ENCODE data around the gene DUS3L. TPM values are rescaled to one million over a fixed set of nuclear protein-coding genes. Genes with fewer than 3 reads are reported as not detected.

Gene DUS3L
- total and polyA plus RNA-seq, 2 donors (not counting 3 experiments of a cell fraction or from before 2014, with no cell fraction given) = 25.8 to 38.9 TPM

DNA sequence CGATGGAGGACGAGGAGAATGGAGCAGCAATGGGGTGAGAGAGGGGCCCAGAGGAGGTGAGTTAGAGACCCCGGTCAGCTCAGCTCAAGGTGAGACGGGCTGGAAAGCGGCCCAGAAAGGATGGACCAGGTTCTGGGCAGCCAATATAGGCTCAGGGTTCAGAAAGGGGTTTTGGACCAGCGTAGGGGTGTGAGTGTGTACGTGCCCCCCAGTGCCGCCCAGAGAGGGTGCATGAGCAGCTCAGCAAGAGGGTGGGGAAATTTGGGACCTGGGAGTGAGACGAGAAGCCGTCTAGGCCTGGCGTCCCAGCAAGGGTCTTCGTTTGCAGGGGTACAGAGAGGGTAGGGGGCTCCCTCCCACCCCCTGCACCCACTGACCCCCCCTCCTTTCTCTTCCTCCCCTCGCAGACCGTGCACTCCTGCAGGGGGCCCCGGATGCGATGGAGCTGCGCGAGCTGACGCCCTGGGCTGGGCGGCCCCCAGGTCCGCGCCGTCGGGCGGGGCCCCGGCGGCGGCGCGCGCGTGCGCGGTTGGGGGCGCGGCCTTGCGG lies 36.5 kb upstream of the DUS3L start:
- Histone ChIP-seq H3K4me3 (replicated peaks in 1 of 3; ENCODE audit: insufficient read depth in 1 of 3, low read depth in 1 of 3, low read length in 3 of 3) (peak overlapping the region in 1 of 3 experiments; percentile 13), H2AFZ (ENCODE audit: low read depth, low read length) (peak overlapping the region; percentile 70), H3K4me2 (ENCODE audit: insufficient read depth, low read length) (no peak overlapping the region), H3K9me1 (replicated peaks; ENCODE audit: control insufficient read depth, extremely low read depth, insufficient read depth, low read length) (no peaks in the 10 kb centered on the region), H4K20me1 (replicated peaks; ENCODE audit: control insufficient read depth, extremely low read depth, insufficient read depth, low read length) (no peaks in the 10 kb centered on the region), H3K9ac (replicated peaks; ENCODE audit: extremely low read depth, insufficient read depth, low read length) (no peak overlapping the region), H3K4me1 (ENCODE audit: control insufficient read depth, extremely low read depth, insufficient read depth, low read length) (peaks cover 7% of the 10 kb centered on the region), H3K9me3 (replicated peaks; ENCODE audit: control insufficient read depth, insufficient read depth, low read length) (no peaks in the 10 kb centered on the region), H3K27ac (ENCODE audit: insufficient read depth, low read depth, low read length) (no peak overlapping the region), H3K27me3 (ENCODE audit: control insufficient read depth in 2 of 2, insufficient read depth in 2 of 2, low read length in 2 of 2) (peaks cover 0 to 3% of the 10 kb centered on the region in 2 experiments), H3K36me3 (ENCODE audit: control insufficient read depth in 2 of 2, extremely low read depth in 1 of 2, insufficient read depth in 2 of 2, low read length in 2 of 2) (no peaks in the 10 kb centered on the region), H3K79me2 (ENCODE audit: control insufficient read depth, insufficient read depth, low read length) (no peaks in the 10 kb centered on the region)
- ChIA-PET CTCF (interaction anchor here (0.6 to 3.1 kb wide), 6 partner anchors 19 to 152 kb away, joined by 3 to 42 read pairs (median 4); partner anchors contain the start of genes DUS3L and NRTN), POLR2A (interaction anchor here (0.5 to 3.2 kb wide), 4 partner anchors 23 to 137 kb away, joined by 3 to 14 read pairs (median 8); partner anchors contain the start of genes NDUFA11 and VMAC)
- no peak for DNase-seq (ENCODE audit: low read depth, low spot score)
- TF ChIP-seq EZH2 (IDR thresholded peaks at IDR 0.05; ENCODE audit: borderline replicate concordance, low read depth, low read length, severe bottlenecking) (no peak), MYC (IDR thresholded peaks at IDR 0.05; ENCODE audit: low read depth, low read length) (no peak), FOS (IDR thresholded peaks at IDR 0.05; ENCODE audit: borderline replicate concordance, insufficient read depth, low read length) (no peak), POLR2AphosphoS5 (IDR thresholded peaks at IDR 0.05; ENCODE audit: insufficient read depth, low read depth, low read length) (no peak), JUN (IDR thresholded peaks at IDR 0.05; ENCODE audit: borderline replicate concordance, insufficient read depth, insufficient read length, low read depth) (no peak), POLR2A (IDR thresholded peaks at IDR 0.05; ENCODE audit: low read depth, low read length) (no peak), GATA2 (IDR thresholded peaks at IDR 0.05; ENCODE audit: insufficient read depth, insufficient read length, low read depth, low read length) (no peak)
- TF ChIP-seq, protein P1, sequence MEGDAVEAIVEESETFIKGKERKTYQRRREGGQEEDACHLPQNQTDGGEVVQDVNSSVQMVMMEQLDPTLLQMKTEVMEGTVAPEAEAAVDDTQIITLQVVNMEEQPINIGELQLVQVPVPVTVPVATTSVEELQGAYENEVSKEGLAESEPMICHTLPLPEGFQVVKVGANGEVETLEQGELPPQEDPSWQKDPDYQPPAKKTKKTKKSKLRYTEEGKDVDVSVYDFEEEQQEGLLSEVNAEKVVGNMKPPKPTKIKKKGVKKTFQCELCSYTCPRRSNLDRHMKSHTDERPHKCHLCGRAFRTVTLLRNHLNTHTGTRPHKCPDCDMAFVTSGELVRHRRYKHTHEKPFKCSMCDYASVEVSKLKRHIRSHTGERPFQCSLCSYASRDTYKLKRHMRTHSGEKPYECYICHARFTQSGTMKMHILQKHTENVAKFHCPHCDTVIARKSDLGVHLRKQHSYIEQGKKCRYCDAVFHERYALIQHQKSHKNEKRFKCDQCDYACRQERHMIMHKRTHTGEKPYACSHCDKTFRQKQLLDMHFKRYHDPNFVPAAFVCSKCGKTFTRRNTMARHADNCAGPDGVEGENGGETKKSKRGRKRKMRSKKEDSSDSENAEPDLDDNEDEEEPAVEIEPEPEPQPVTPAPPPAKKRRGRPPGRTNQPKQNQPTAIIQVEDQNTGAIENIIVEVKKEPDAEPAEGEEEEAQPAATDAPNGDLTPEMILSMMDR (IDR thresholded peaks at IDR 0.05; ENCODE audit: extremely low read depth in 1 of 2, insufficient read depth in 1 of 2, low read depth in 1 of 2, low read length in 2 of 2) = no peak
- TF ChIP-seq, protein P2, sequence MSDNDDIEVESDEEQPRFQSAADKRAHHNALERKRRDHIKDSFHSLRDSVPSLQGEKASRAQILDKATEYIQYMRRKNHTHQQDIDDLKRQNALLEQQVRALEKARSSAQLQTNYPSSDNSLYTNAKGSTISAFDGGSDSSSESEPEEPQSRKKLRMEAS (IDR thresholded peaks at IDR 0.05; ENCODE audit: insufficient read depth, insufficient read length) = no peak
- no peak for FAIRE-seq
- intact Hi-C loops (cut with micrococcal nuclease) (no loop called here), dilution Hi-C loops (cut with MboI; ENCODE audit: extremely low pct_ligation_motif_present, low sequenced_read_pairs) (no loop called here)
- BruUV-seq (replicated peaks) = no TSS peak

All from endothelial cell of umbilical vein (primary cell).